ENCODE data around the gene VWA5A. TPM values are rescaled to one million over a fixed set of nuclear protein-coding genes. Genes with fewer than 3 reads are reported as not detected.

Gene VWA5A
- total and polyA plus RNA-seq, 9 of the 15 experiments (the other 6 are each of a cell fraction or from before 2014, with no cell fraction given): 4.6 to 19.7 (median 6.9) TPM

- Histone ChIP-seq H3K36me3 (ENCODE audit: control insufficient read depth, insufficient read depth, low read length) (no peaks in the 10 kb centered on the region), H3K79me2 (ENCODE audit: control insufficient read depth, insufficient read depth, low read length) (no peaks in the 10 kb centered on the region), H3K4me2 (ENCODE audit: insufficient read depth, low read length) (peak overlapping the region; percentile 91), H3K9me3 (replicated peaks; ENCODE audit: control insufficient read depth, insufficient read depth, low read depth, low read length) (no peaks in the 10 kb centered on the region), H3K27me3 (ENCODE audit: control insufficient read depth in 2 of 2, insufficient read depth in 2 of 2, low read length in 2 of 2) (peaks cover 4 to 15% of the 10 kb centered on the region in 2 experiments; a peak in 4 of 5 replicates), H3K4me1 (replicated peaks in 1 of 2; ENCODE audit: control insufficient read depth in 2 of 2, insufficient read depth in 2 of 2, low read length in 2 of 2) (peaks cover 8 to 11% of the 10 kb centered on the region in 2 experiments; a peak in 4 of 5 replicates), H3K27ac (ENCODE audit: extremely low read depth, low read depth, low read length) (peak overlapping the region; percentile 29; the same call in 1 of the 3 replicates), H3K9me1 (ENCODE audit: control insufficient read depth, insufficient read depth, low read length) (no peaks in the 10 kb centered on the region), H3K9ac (ENCODE audit: insufficient read depth in 1 of 2, low read depth in 2 of 2, low read length in 2 of 2) (peak overlapping the region; percentile 58 to 79), H2AFZ (ENCODE audit: low read depth, low read length) (peak overlapping the region; percentile 99), H3K4me3 (peak overlapping the region; percentile 41), H4K20me1 (replicated peaks; ENCODE audit: control insufficient read depth, insufficient read depth, low read length) (no peaks in the 10 kb centered on the region)
- ChIA-PET POLR2A (interaction anchor here (0.6 to 1.8 kb wide), 7 partner anchors 10 to 723 kb away, joined by 3 to 7 read pairs (median 4); no protein-coding TSS in a partner anchor), CTCF (ENCODE audit: low intra/inter-chr PET ratio) (interaction anchor here (0.6 to 1.7 kb wide), 5 partner anchors 33 to 724 kb away, joined by 3 to 6 read pairs (median 3); no protein-coding TSS in a partner anchor)
- DNase-seq (ENCODE audit: extremely low read depth in 1 of 4, low spot score in 3 of 4) (peak; percentile 44 to 90 (median 58)), FAIRE-seq (peak; percentile 71), ATAC-seq (peak; percentile 99)
- in situ Hi-C loops (cut with MboI) (loop anchor here (5.0 to 25.0 kb wide), 4 partner anchors 123 to 793 kb away; partner anchors contain the start of gene ROBO3), intact Hi-C loops (cut with micrococcal nuclease) (loop anchor here (2.0 to 10.0 kb wide), 8 partner anchors 39 to 795 kb away; partner anchors contain the start of gene ROBO3)
- no TSS peak for BruUV-seq (replicated peaks)
- WGBS (ENCODE audit: insufficient coverage, low coverage, missing lambda C conversion rate): 11% methylated on average over 27 of the region's 28 CpGs
- TF ChIP-seq ZNF311 (CRISPR knock-in tag; IDR thresholded peaks at IDR 0.05): no peak
- TF ChIP-seq KLF16 (IDR thresholded peaks at IDR 0.05): peak; percentile 45; the same call in 1 of the 2 replicates
- TF ChIP-seq MNT (conservative IDR thresholded peaks at IDR 0.05): peak; percentile 97 to 99
- peak; percentile 34 for TF ChIP-seq ZFP36 (IDR thresholded peaks at IDR 0.05; ENCODE audit: low read depth, low read length, partially characterized antibody)
- 0 out of 2 replicates have a peak, but pooled peaks have one; percentile 39 for TF ChIP-seq ATF7 (IDR thresholded peaks at IDR 0.05)
- no peak for TF ChIP-seq BRD4 (IDR thresholded peaks at IDR 0.05)
- TF ChIP-seq TCF3 (CRISPR knock-in tag; IDR thresholded peaks at IDR 0.05): peak; percentile 22; the same call in 1 of the 2 replicates
- TF ChIP-seq DIDO1 (tag; IDR thresholded peaks at IDR 0.05; ENCODE audit: low read depth): no peak
- TF ChIP-seq RBM15 (IDR thresholded peaks at IDR 0.05; ENCODE audit: insufficient read depth, low read length): no peak
- TF ChIP-seq NCOA6 (IDR thresholded peaks at IDR 0.05): peak; percentile 56
- no peak for TF ChIP-seq POLR2G (IDR thresholded peaks at IDR 0.05; ENCODE audit: low read depth, low read length)
- no peak for TF ChIP-seq ZNF644 (tag; IDR thresholded peaks at IDR 0.05; ENCODE audit: low read depth)
- no peak for TF ChIP-seq ZNF217 (CRISPR knock-in tag; IDR thresholded peaks at IDR 0.05)
- TF ChIP-seq ZNF830 (CRISPR knock-in tag; IDR thresholded peaks at IDR 0.05): no peak
- no peak for TF ChIP-seq RHOXF2B (CRISPR knock-in tag; conservative IDR thresholded peaks at IDR 0.05)
- no peak for TF ChIP-seq FOXM1 (IDR thresholded peaks at IDR 0.05; ENCODE audit: low read depth)
- TF ChIP-seq FOXM1 (CRISPR knock-in tag; IDR thresholded peaks at IDR 0.05; ENCODE audit: low read depth): 0 out of 2 replicates have a peak, but pooled peaks have one; percentile 21
- TF ChIP-seq STAT5B (CRISPR knock-in tag; IDR thresholded peaks at IDR 0.05): no peak
- TF ChIP-seq KLF10 (CRISPR knock-in tag; IDR thresholded peaks at IDR 0.05): no peak
- TF ChIP-seq TCF15 (CRISPR knock-in tag; IDR thresholded peaks at IDR 0.05): no peak
- TF ChIP-seq ATF1 (CRISPR knock-in tag; IDR thresholded peaks at IDR 0.05): no peak
- peak; percentile 61 for TF ChIP-seq ATF1 (tag; IDR thresholded peaks at IDR 0.05)
Observed at GRCh38 chr11:124069429-124070401, 45.5 kb upstream of the VWA5A start.

Data from K562 (cell line).